HCT116 (cell line): Measurements from ENCODE around the gene TCF7. TPM values are rescaled to one million over a fixed set of nuclear protein-coding genes. Genes with fewer than 3 reads are reported as not detected.

Source experiments
- ATAC-seq: fragments of 200-7000 bp; cut with Tn5 transposase; 2 replicates; pipeline ENCODE4 v1.9.1; 2020; ENCODE audit warnings: mild to moderate bottlenecking, moderate library complexity
- BruUV-seq: library from RNA; stranded (reverse); fragments of 400-500 nt; replicated peaks from 2 replicates; lab custom pipeline; 2021; lab: Mats Ljungman, UMichigan
- CTCF ChIA-PET: fragments of 300-600 bp; sonication (Branson Sonifier 250); formaldehyde crosslinking; loops from one replicate; lab custom pipeline; 2021; ENCODE audit warnings: antibody characterized with exemption; lab: Charles Lee
- POLR2A ChIA-PET: fragments of 300-600, 350-600 bp; sonication (Branson Sonifier 250); formaldehyde crosslinking; loops from one replicate; lab custom pipeline; 2021; ENCODE audit warnings: antibody characterized with exemption; lab: Charles Lee
- RAD21 ChIA-PET, 2 experiments: fragments of 300-600 bp; sonication (Branson Sonifier 250); formaldehyde crosslinking; loops; one replicate each; lab custom pipeline; 2023; ENCODE audit warnings: low total read pairs in 2 of 2; ENCODE audit not compliant: uncharacterized antibody in 2 of 2, unreplicated experiment in 2 of 2, low non-redundant PET in 1 of 2; lab: Charles Lee
- DNase-seq: peaks from one replicate; pipeline ENCODE4 v3.0.0-alpha.2; 2010; ENCODE audit warnings: low read depth, low spot score
- H2AFZ ChIP-seq: fragments of 200-600 bp; shearing (Covaris generic), sonication (generic); 2 replicates; pipeline ENCODE4 v1.6.1; 2017; ENCODE audit warnings: low read depth, mixed run types, mixed read lengths, antibody characterized with exemption, low read length; ENCODE audit not compliant: poor library complexity, severe bottlenecking
- H3K27ac ChIP-seq: 2 replicates; pipeline ENCODE4 v1.5.1; 2012; ENCODE audit warnings: low read depth, low read length
- H3K27me3 ChIP-seq: fragments of 200-600 bp; sonication (generic); 2 replicates; pipeline ENCODE4 v1.6.1; 2016; ENCODE audit warnings: mixed run types, low read length, mixed read lengths; ENCODE audit not compliant: insufficient read depth
- H3K36me3 ChIP-seq, 2 experiments: fragments of 200-500 bp in 1 of 2; fragments of 200-600 bp in 1 of 2; sonication (Bioruptor generic) in 1 of 2; sonication (generic) in 1 of 2; 2 replicates each; pipeline versions ENCODE4 v1.5.1 to v1.6.1; 2014 to 2016; ENCODE audit warnings: low read length in 2 of 2, inconsistent platforms in 1 of 2, mixed read lengths in 1 of 2, mixed run types in 1 of 2; ENCODE audit not compliant: insufficient read depth in 2 of 2, control insufficient read depth in 1 of 2
- H3K4me1 ChIP-seq, 2 experiments: fragments of 200-600 bp in 1 of 2; sonication (generic) in 1 of 2; 2 replicates each; pipeline versions ENCODE4 v1.5.1 to v1.6.1; 2012 to 2017; ENCODE audit warnings: low read length in 2 of 2, inconsistent platforms in 1 of 2, mild to moderate bottlenecking in 1 of 2, mixed read lengths in 1 of 2, mixed run types in 1 of 2, moderate library complexity in 1 of 2; ENCODE audit not compliant: insufficient read depth in 2 of 2, control insufficient read depth in 1 of 2
- H3K4me2 ChIP-seq: fragments of 200-600 bp; sonication (generic); 2 replicates; pipeline ENCODE4 v1.6.1; 2017; ENCODE audit warnings: mixed run types, low read length, mixed read lengths
- H3K4me3 ChIP-seq, 2 experiments: fragments of 200-600 bp in 1 of 2; sonication (generic) in 1 of 2; replicated peaks in 1 of 2; 2 replicates each; pipeline ENCODE4 v1.5.1; 2011 to 2016; ENCODE audit warnings: low read length in 2 of 2, control low read depth in 1 of 2, low read depth in 1 of 2, mild to moderate bottlenecking in 1 of 2, mixed read lengths in 1 of 2, mixed run types in 1 of 2
- H3K79me2 ChIP-seq: fragments of 200-600 bp; sonication (generic); 2 replicates; pipeline ENCODE4 v1.6.1; 2017; ENCODE audit warnings: mild to moderate bottlenecking, mixed run types, low read length, moderate library complexity, mixed read lengths; ENCODE audit not compliant: insufficient read depth
- H3K9ac ChIP-seq: fragments of 200-600 bp; sonication (generic); 2 replicates; pipeline ENCODE4 v1.6.1; 2016; ENCODE audit warnings: low read length, mixed read lengths
- H3K9me2 ChIP-seq: fragments of 200-600 bp; sonication (generic), shearing (Covaris generic); 2 replicates; pipeline ENCODE4 v1.6.1; 2017; ENCODE audit warnings: mixed run types, mild to moderate bottlenecking, moderate library complexity; ENCODE audit not compliant: insufficient read depth
- H3K9me3 ChIP-seq, 2 experiments: fragments of 200-500 bp in 1 of 2; fragments of 200-600 bp in 1 of 2; sonication (Bioruptor generic) in 1 of 2; sonication (generic) in 1 of 2; 2 replicates each; pipeline ENCODE4 v1.6.1; 2014 to 2017; ENCODE audit warnings: low read length in 2 of 2, mixed read lengths in 2 of 2, inconsistent platforms in 1 of 2, low read depth in 1 of 2, mild to moderate bottlenecking in 1 of 2, mixed run types in 1 of 2, moderate library complexity in 1 of 2; ENCODE audit not compliant: control insufficient read depth in 1 of 2, insufficient read depth in 1 of 2
- H4K20me1 ChIP-seq: fragments of 200-600 bp; sonication (generic), shearing (Covaris generic); 2 replicates; pipeline ENCODE4 v1.6.1; 2017; ENCODE audit warnings: mixed run types, mild to moderate bottlenecking, moderate library complexity; ENCODE audit not compliant: insufficient read depth
- CBX3 ChIP-seq: IDR thresholded peaks from 2 replicates; pipeline ENCODE4 v1.6.1; 2012; ENCODE audit warnings: low read depth
- EGR1 ChIP-seq: IDR thresholded peaks from 2 replicates; pipeline ENCODE4 v1.6.1; 2012; ENCODE audit warnings: low read depth
- ELF1 ChIP-seq: IDR thresholded peaks from 2 replicates; pipeline ENCODE4 v1.6.1; 2012; ENCODE audit warnings: low read depth, borderline replicate concordance
- EZH2 ChIP-seq: fragments of 200-600 bp; sonication (generic); IDR thresholded peaks from 2 replicates; pipeline ENCODE4 v1.6.1; 2017; ENCODE audit warnings: antibody characterized with exemption, mixed run types
- FOSL1 ChIP-seq: IDR thresholded peaks from 2 replicates; pipeline ENCODE4 v1.6.1; 2012; ENCODE audit warnings: low read depth
- JUND ChIP-seq: IDR thresholded peaks from 2 replicates; pipeline ENCODE4 v1.6.1; 2012
- SIN3A ChIP-seq: IDR thresholded peaks from 2 replicates; pipeline ENCODE4 v1.6.1; 2012; ENCODE audit warnings: low read depth
- SRF ChIP-seq: IDR thresholded peaks from 2 replicates; pipeline ENCODE4 v1.6.1; 2012; ENCODE audit warnings: low read depth
- YY1 ChIP-seq: IDR thresholded peaks from 2 replicates; pipeline ENCODE4 v1.6.1; 2011; ENCODE audit warnings: low read length, low read depth, moderate library complexity, mild to moderate bottlenecking; ENCODE audit not compliant: insufficient replicate concordance; ENCODE audit errors: extremely low read depth
- intact Hi-C: fragments of 100-400 bp; cut with micrococcal nuclease; formaldehyde crosslinking; loops from 2 replicates; pipeline ENCODE4 v1.10.0; 2022
- total RNA-seq: library from RNA; stranded (reverse); gene quantifications from one replicate; pipeline ENCODE4 v1.2.1, GENCODE V29; 2021; ENCODE audit not compliant: unreplicated experiment
- TF ChIP-seq, protein P1 (sequence below): IDR thresholded peaks from 2 replicates; pipeline ENCODE4 v1.6.1; 2012; ENCODE audit warnings: low read depth
- TF ChIP-seq, protein P2 (sequence below): IDR thresholded peaks from 2 replicates; pipeline ENCODE4 v1.6.1; 2012
- TF ChIP-seq, protein P3 (sequence below): IDR thresholded peaks from 2 replicates; pipeline ENCODE4 v1.6.1; 2011; ENCODE audit warnings: mild to moderate bottlenecking, low read length, moderate library complexity; ENCODE audit not compliant: insufficient replicate concordance; ENCODE audit errors: extremely low read depth
- TF ChIP-seq, protein P4 (sequence below): IDR thresholded peaks from 2 replicates; pipeline ENCODE4 v1.6.1; 2012

The TCF7 gene
- total RNA-seq, 1 experiment from 2014 or later, result 17.8 TPM

DNA sequence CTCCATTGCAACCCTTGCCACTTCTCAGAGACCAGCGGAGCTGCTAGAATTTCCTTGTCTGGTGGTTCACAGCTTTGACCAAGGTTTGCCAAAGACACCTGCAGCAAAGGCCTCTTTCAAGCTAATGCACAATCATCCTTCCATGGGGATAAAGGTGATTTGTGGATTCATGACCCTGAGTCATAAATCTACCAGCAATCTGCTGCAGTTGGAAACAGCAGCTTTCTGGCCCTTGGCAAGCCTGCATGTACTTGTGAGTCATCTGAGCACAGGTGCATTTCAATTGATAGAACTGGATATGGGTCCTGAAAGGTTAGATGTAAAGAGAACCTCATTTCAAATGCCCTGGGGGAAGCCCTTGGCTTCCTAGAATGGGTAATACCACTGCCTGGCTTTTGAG lies 21.6 kb upstream of the TCF7 start:
- no peaks in the 10 kb centered on the region for H3K36me3 ChIP-seq
- H3K27ac ChIP-seq, result no peak overlapping the region
- ChIA-PET CTCF (no interaction called here), POLR2A (no interaction called here), RAD21 (no interaction called here)
- H3K4me2 ChIP-seq, result no peak overlapping the region
- intact Hi-C loops, result no loop called here
- no peak for ATAC-seq
- no peaks in the 10 kb centered on the region for H4K20me1 ChIP-seq
- no peaks in the 10 kb centered on the region for H3K9me3 ChIP-seq
- H3K4me3 ChIP-seq, result no peak overlapping the region
- peaks cover 5% of the 10 kb centered on the region; the same call in 1 of the 2 replicates for H3K27me3 ChIP-seq
- H3K4me1 ChIP-seq, result peaks cover 0 to 4% of the 10 kb centered on the region in 2 experiments; a peak in 1 of 4 replicates
- DNase-seq, result no peak
- TF ChIP-seq SIN3A, result no peak
- TF ChIP-seq, protein P1, sequence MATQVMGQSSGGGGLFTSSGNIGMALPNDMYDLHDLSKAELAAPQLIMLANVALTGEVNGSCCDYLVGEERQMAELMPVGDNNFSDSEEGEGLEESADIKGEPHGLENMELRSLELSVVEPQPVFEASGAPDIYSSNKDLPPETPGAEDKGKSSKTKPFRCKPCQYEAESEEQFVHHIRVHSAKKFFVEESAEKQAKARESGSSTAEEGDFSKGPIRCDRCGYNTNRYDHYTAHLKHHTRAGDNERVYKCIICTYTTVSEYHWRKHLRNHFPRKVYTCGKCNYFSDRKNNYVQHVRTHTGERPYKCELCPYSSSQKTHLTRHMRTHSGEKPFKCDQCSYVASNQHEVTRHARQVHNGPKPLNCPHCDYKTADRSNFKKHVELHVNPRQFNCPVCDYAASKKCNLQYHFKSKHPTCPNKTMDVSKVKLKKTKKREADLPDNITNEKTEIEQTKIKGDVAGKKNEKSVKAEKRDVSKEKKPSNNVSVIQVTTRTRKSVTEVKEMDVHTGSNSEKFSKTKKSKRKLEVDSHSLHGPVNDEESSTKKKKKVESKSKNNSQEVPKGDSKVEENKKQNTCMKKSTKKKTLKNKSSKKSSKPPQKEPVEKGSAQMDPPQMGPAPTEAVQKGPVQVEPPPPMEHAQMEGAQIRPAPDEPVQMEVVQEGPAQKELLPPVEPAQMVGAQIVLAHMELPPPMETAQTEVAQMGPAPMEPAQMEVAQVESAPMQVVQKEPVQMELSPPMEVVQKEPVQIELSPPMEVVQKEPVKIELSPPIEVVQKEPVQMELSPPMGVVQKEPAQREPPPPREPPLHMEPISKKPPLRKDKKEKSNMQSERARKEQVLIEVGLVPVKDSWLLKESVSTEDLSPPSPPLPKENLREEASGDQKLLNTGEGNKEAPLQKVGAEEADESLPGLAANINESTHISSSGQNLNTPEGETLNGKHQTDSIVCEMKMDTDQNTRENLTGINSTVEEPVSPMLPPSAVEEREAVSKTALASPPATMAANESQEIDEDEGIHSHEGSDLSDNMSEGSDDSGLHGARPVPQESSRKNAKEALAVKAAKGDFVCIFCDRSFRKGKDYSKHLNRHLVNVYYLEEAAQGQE, result no peak
- TF ChIP-seq EGR1, result no peak
- no peak for TF ChIP-seq ELF1
- TF ChIP-seq EZH2, result no peak
- no peak for TF ChIP-seq FOSL1
- H2AFZ ChIP-seq, result no peak overlapping the region
- BruUV-seq, result no TSS peak
- no peak overlapping the region for H3K9ac ChIP-seq
- no peaks in the 10 kb centered on the region for H3K9me2 ChIP-seq
- H3K79me2 ChIP-seq, result no peaks in the 10 kb centered on the region

DNA sequence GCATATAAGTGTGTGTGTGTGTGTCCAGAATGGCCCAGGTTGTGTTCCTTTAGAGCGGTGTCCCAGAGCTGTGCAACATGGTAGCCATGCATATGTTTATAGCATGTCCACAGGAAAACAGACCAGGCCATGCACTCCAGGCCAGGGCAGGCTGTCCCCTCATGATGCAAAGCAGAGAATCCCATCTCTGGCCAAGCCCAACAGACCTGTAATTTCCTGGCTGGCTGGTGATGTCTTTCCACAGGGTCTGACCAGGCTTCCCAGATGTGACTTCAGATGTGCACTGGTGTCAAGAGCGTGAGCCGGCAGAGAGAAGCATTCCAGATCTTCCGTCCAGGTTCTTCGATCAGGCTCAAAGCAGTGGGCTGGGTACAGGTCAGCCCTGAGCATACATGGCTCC lies 21.1 kb upstream of the TCF7 start:
- ATAC-seq, result no peak
- no peak overlapping the region for H2AFZ ChIP-seq
- H3K4me1 ChIP-seq, result peaks cover 0 to 4% of the 10 kb centered on the region in 2 experiments; a peak in 1 of 4 replicates
- BruUV-seq, result no TSS peak
- H3K4me3 ChIP-seq, result no peak overlapping the region
- H4K20me1 ChIP-seq, result no peaks in the 10 kb centered on the region
- H3K4me2 ChIP-seq, result no peak overlapping the region
- no peak overlapping the region for H3K9ac ChIP-seq
- no peak overlapping the region for H3K27ac ChIP-seq
- no peaks in the 10 kb centered on the region for H3K79me2 ChIP-seq
- no peak for DNase-seq
- ChIA-PET CTCF (interaction anchor here (1.3 kb wide), 1 partner anchor 47 kb away, joined by 3 read pairs; no protein-coding TSS in a partner anchor), RAD21 (interaction anchor here in 1 of 2 experiments (0.6 kb wide), 1 partner anchor 522 kb away, joined by 7 read pairs; no protein-coding TSS in a partner anchor), POLR2A (no interaction called here)
- no peaks in the 10 kb centered on the region for H3K9me2 ChIP-seq
- H3K9me3 ChIP-seq, result no peaks in the 10 kb centered on the region
- intact Hi-C loops, result no loop called here
- peaks cover 5% of the 10 kb centered on the region; the same call in 1 of the 2 replicates for H3K27me3 ChIP-seq
- H3K36me3 ChIP-seq, result no peaks in the 10 kb centered on the region
- TF ChIP-seq JUND (no peak), FOSL1 (no peak), EGR1 (no peak), YY1 (no peak), CBX3 (no peak), ELF1 (no peak), SRF (no peak), SIN3A (no peak)
- TF ChIP-seq, protein P2, sequence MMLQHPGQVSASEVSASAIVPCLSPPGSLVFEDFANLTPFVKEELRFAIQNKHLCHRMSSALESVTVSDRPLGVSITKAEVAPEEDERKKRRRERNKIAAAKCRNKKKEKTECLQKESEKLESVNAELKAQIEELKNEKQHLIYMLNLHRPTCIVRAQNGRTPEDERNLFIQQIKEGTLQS, result no peak
- TF ChIP-seq, protein P3, sequence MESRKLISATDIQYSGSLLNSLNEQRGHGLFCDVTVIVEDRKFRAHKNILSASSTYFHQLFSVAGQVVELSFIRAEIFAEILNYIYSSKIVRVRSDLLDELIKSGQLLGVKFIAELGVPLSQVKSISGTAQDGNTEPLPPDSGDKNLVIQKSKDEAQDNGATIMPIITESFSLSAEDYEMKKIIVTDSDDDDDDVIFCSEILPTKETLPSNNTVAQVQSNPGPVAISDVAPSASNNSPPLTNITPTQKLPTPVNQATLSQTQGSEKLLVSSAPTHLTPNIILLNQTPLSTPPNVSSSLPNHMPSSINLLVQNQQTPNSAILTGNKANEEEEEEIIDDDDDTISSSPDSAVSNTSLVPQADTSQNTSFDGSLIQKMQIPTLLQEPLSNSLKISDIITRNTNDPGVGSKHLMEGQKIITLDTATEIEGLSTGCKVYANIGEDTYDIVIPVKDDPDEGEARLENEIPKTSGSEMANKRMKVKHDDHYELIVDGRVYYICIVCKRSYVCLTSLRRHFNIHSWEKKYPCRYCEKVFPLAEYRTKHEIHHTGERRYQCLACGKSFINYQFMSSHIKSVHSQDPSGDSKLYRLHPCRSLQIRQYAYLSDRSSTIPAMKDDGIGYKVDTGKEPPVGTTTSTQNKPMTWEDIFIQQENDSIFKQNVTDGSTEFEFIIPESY, result no peak
- TF ChIP-seq, protein P4, sequence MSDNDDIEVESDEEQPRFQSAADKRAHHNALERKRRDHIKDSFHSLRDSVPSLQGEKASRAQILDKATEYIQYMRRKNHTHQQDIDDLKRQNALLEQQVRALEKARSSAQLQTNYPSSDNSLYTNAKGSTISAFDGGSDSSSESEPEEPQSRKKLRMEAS, result no peak
